Thymus (tissue), 14 donors: ENCODE measurements around the gene POLR3E. TPM values are rescaled to one million over a fixed set of nuclear protein-coding genes. Genes with fewer than 3 reads are reported as not detected.

ENCODE experiments used
- DNase-seq, 9 donors: peaks; one replicate each; pipeline ENCODE4 v3.0.0-alpha.2; 2013; ENCODE audit warnings: low spot score in 9 of 9, low read depth in 6 of 9, missing footprints in 1 of 9
- H3K27ac ChIP-seq, 2 donors: one replicate each; pipeline ENCODE4 v1.5.1; 2013; ENCODE audit warnings: control low read depth in 1 of 2, low read depth in 1 of 2, low read length in 1 of 2, mild to moderate bottlenecking in 1 of 2, moderate library complexity in 1 of 2
- H3K27me3 ChIP-seq, 2 donors: one replicate each; pipeline ENCODE4 v1.5.1; 2013; ENCODE audit warnings: low read length in 1 of 2; ENCODE audit not compliant: control insufficient read depth in 2 of 2, insufficient read depth in 1 of 2
- H3K36me3 ChIP-seq, 2 donors: one replicate each; pipeline ENCODE4 v1.5.1; 2013; ENCODE audit warnings: low read length in 1 of 2, mild to moderate bottlenecking in 1 of 2, moderate library complexity in 1 of 2; ENCODE audit not compliant: control insufficient read depth in 2 of 2, insufficient read depth in 2 of 2
- H3K4me1 ChIP-seq, 2 donors: one replicate each; pipeline ENCODE4 v1.5.1; 2013; ENCODE audit warnings: low read length in 2 of 2; ENCODE audit not compliant: control insufficient read depth in 2 of 2, insufficient read depth in 2 of 2
- H3K4me3 ChIP-seq, 2 donors: one replicate each; pipeline ENCODE4 v1.5.1; 2013; ENCODE audit warnings: low read length in 2 of 2, control low read depth in 1 of 2, mild to moderate bottlenecking in 1 of 2
- H3K9me3 ChIP-seq, 2 donors: one replicate each; pipeline ENCODE4 v1.5.1; 2013; ENCODE audit warnings: low read length in 1 of 2, mild to moderate bottlenecking in 1 of 2; ENCODE audit not compliant: control insufficient read depth in 2 of 2, insufficient read depth in 1 of 2
- whole genome bisulfite sequencing: extraction: QIAGEN DNeasy Blood & Tissue Kit; methylation state at CpG from one replicate; pipeline ENCODE4 v1.1.7; 2013; 5-methylcytosine and 5-hydroxymethylcytosine counted together
- long read RNA-seq, 10 donors: transcript quantifications; one replicate each; lab custom pipeline, GENCODE V29; 2026
- polyA plus RNA-seq: library from polyadenylated mRNA; stranded (reverse); fragments of 200-250 nt; gene quantifications from one replicate; pipeline ENCODE4 v1.2.3, GENCODE V29; 2013
- total RNA-seq: library from RNA; stranded (reverse); fragments of 120-200 nt; gene quantifications from one replicate; pipeline ENCODE4 v1.2.4, GENCODE V29; 2013
- donor health status: healthy.

Gene POLR3E, protein sequence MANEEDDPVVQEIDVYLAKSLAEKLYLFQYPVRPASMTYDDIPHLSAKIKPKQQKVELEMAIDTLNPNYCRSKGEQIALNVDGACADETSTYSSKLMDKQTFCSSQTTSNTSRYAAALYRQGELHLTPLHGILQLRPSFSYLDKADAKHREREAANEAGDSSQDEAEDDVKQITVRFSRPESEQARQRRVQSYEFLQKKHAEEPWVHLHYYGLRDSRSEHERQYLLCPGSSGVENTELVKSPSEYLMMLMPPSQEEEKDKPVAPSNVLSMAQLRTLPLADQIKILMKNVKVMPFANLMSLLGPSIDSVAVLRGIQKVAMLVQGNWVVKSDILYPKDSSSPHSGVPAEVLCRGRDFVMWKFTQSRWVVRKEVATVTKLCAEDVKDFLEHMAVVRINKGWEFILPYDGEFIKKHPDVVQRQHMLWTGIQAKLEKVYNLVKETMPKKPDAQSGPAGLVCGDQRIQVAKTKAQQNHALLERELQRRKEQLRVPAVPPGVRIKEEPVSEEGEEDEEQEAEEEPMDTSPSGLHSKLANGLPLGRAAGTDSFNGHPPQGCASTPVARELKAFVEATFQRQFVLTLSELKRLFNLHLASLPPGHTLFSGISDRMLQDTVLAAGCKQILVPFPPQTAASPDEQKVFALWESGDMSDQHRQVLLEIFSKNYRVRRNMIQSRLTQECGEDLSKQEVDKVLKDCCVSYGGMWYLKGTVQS
- 27.2 TPM for total RNA-seq
- 27.4 TPM for polyA plus RNA-seq
- long read RNA-seq, donor 1, result 0 reads
- long read RNA-seq, donor 2, result 0 reads
- long read RNA-seq, donor 3, full-length matches to known transcripts, result 13 of 13 reads
- long read RNA-seq, donor 3, partial matches to known transcripts, result 0 of 13 reads
- long read RNA-seq, donor 3, other reads (novel, unspliced or antisense), result 0 of 13 reads
- long read RNA-seq, donor 4, transcript POLR3E-213 (2 exons, 1,549 nt), result major isoform, 8 of 11 reads
- long read RNA-seq, donor 4, partial matches to known transcripts, result 0 of 11 reads
- long read RNA-seq, donor 4, other reads (novel, unspliced or antisense), result 0 of 11 reads
- long read RNA-seq, donor 5, transcript POLR3E-213 (2 exons, 1,549 nt), result major isoform, 10 of 17 reads
- long read RNA-seq, donor 5, transcript POLR3E-201 (21 exons, 3,697 nt), result minor isoform, 5 of 17 reads
- long read RNA-seq, donor 5, partial matches to known transcripts, result 0 of 17 reads
- long read RNA-seq, donor 5, other reads (novel, unspliced or antisense), result 0 of 17 reads
- long read RNA-seq, donor 6, transcript POLR3E-213 (2 exons, 1,549 nt), result major isoform, 8 of 17 reads
- long read RNA-seq, donor 6, partial matches to known transcripts, result 5 of 17 reads
- long read RNA-seq, donor 6, other reads (novel, unspliced or antisense), result 0 of 17 reads
- long read RNA-seq, donor 7, partial matches to known transcripts, result 11 of 13 reads
- long read RNA-seq, donor 7, other reads (novel, unspliced or antisense), result 0 of 13 reads
- long read RNA-seq, donor 8, result 0 reads
- long read RNA-seq, donor 9, partial matches to known transcripts, result 0 of 5 reads
- long read RNA-seq, donor 9, other reads (novel, unspliced or antisense), result 0 of 5 reads
- long read RNA-seq, donor 10, partial matches to known transcripts, result 6 of 10 reads
- long read RNA-seq, donor 10, other reads (novel, unspliced or antisense), result 0 of 10 reads

DNA sequence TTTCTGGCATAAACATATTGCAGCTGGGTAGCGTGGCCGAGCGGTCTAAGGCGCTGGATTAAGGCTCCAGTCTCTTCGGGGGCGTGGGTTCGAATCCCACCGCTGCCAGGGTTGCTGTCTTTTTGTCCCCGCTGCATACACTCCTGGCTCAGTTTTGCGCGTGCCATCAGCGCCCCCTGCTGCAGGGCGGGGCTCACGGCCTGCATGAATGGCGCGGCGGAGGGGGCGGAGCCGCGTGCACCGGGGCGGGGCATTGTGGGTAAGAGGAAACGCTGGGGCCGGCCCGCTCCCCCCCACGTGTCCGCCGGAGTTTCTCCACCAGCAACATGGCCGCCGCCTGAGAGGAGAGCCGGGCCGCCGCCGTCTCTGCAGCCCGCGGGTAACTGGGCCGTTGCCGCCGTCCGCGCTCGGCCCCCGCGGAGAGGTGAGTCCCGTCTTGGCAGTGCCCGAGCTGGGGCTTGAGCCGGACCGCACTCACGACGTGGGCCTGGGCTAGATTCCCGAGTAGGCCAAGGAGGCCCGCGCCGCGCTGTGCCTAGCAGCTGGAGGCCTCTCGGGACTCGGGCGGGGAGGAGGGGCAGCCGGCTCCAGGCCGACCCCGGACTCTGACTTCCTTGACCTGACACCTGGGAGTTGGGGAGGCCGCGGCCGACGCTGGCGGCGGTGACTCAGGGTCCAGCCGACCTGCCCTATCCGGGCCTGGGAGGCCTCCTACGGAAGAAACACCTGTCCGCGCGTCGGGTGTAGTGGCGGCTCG is at the start of gene POLR3E:
POLR3E (plus strand) TSS at position 296 of the 757 bp plus-strand sequence. CDS start 5,560 bp downstream, outside the sequence.
- Histone ChIP-seq H3K9me3 (no peaks in the 10 kb centered on the region), H3K36me3 (peaks cover 3% of the 10 kb centered on the region in 2 donors), H3K27me3 (no peaks in the 10 kb centered on the region), H3K27ac (peak within 1 kb of the TSS; percentile 90 to 96), H3K4me1 (peaks cover 7 to 14% of the 10 kb centered on the region in 2 donors), H3K4me3 (peak within 1 kb of the TSS; percentile 86 to 95)
- peak; percentile 96 to 100 (median 99) for DNase-seq
- under 1% methylated on average over 76 of the region's 76 CpGs for WGBS

DNA sequence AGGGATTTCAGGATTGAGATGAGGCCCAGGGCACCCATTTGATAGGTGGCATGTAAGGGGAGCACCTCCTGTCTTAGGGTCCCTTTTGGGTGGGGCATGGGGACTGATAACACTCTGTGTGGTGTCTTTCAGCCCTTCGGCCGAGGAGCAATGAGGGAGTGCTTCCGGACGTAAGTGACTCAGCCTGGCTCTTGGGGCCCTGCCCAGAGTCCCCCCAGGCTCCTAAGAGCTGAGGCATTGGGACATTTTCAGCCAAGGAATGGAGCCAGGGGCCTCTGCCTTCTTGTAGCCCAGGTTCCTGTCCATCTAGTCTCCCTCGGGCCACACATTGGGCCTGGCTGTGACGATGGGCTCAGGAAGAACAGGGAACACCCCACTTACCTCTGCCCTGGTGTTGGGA is 46.7 kb upstream of the POLR3E start:
- peaks cover 0 to 3% of the 10 kb centered on the region in 2 donors for H3K9me3 ChIP-seq
- WGBS, result 99% methylated on average over 6 of the region's 6 CpGs
- peaks cover 6 to 11% of the 10 kb centered on the region in 2 donors for H3K36me3 ChIP-seq
- no peaks in the 10 kb centered on the region for H3K4me1 ChIP-seq
- H3K27ac ChIP-seq, result no peak overlapping the region
- no peaks in the 10 kb centered on the region for H3K27me3 ChIP-seq
- no peak overlapping the region for H3K4me3 ChIP-seq
- DNase-seq, result no peak

DNA sequence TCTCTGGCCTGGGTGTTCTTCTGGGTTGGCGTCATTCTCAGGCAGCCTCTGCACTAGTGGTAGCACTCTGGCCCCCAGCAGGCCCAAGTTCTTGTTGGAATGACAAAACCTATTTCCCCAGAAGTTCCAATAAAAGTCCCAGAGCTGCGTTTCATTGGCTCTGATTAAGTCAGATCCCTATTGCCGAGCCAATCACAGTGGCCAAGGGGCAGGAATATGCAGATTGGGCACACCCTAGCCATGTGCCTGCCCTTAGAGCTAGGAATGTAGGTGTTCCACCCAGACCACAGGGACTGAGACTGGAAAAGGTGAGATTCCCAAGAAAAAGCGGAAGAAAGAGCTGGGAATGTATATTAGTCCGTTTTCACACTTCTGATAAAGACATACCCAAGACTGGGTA is 44.9 kb upstream of the POLR3E start:
- Histone ChIP-seq H3K36me3 (peaks cover 14 to 19% of the 10 kb centered on the region in 2 donors), H3K4me1 (no peaks in the 10 kb centered on the region), H3K27ac (no peak overlapping the region), H3K4me3 (no peak overlapping the region), H3K9me3 (peaks cover 0 to 3% of the 10 kb centered on the region in 2 donors), H3K27me3 (no peaks in the 10 kb centered on the region)
- 97% methylated on average over 5 of the region's 5 CpGs for WGBS
- no peak for DNase-seq

DNA sequence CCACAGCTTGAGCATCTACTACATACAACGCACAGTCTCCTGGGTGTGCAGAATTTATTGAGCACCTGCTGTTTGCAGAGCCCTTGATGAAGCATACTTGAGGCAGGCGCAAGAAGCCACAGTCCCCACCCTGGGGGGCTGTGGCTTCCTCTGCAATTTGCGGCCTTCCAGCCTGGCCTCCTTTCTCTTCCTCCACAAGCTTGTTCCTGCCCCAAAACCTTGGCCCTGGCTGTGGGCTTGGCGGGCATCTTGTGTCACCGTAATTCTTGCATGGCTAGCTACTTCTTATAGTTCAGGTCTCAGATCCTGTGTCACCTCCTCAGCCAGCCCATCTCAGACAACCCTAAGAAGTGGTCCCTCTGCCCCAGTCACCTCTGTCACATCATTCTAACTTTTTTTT is 43.9 kb upstream of the POLR3E start:
- H3K27me3 ChIP-seq, result no peaks in the 10 kb centered on the region
- no peak overlapping the region for H3K4me3 ChIP-seq
- no peak for DNase-seq
- peaks cover 0 to 3% of the 10 kb centered on the region in 2 donors for H3K9me3 ChIP-seq
- H3K4me1 ChIP-seq, result no peaks in the 10 kb centered on the region
- H3K27ac ChIP-seq, result no peak overlapping the region
- WGBS, result 99% methylated on average over 5 of the region's 5 CpGs
- H3K36me3 ChIP-seq, result peaks cover 20 to 28% of the 10 kb centered on the region in 2 donors

DNA sequence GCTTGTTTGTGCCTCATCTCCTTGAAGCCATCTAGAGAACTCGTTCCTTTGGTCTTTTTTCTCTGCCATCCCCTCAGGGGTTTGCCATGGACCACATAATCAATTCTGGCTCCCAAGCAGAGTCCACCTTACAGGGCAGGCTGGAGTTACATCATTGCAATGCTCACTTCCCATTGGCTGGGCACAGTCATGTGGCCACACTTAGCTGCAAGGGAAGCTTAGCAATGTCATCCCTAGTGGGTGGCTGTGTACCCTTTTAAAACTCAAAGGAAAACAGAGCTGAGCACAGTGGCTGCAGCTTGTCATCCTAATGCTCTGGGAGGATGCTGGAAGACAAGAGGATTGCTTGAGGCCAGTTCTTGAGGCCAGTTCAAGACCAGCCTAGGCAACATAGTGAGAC is 41.9 kb upstream of the POLR3E start:
- WGBS, result 96% methylated on average over 1 of the region's 1 CpG

DNA sequence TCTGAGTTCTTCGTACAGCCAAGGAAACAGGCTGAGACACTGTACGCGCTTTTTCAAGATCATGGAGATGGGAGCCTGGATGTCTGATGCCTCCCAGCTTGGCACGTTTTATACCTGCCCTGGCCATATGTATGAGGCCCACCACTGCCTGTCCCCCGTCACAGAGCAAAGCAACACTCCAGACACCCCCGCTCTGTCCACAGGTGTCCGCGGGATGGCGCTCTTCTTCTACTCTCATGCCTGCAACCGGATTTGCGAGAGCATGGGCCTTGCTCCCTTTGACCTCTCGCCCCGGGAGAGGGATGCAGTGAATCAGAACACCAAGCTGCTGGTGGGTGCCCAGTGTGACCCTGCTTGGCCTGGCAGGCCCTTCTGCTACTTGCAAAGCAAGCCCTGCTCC is 39.8 kb upstream of the POLR3E start:
- no peaks in the 10 kb centered on the region for H3K27me3 ChIP-seq
- DNase-seq, result no peak
- no peak overlapping the region for H3K27ac ChIP-seq
- WGBS, result 98% methylated on average over 13 of the region's 13 CpGs
- peaks cover 3 to 10% of the 10 kb centered on the region in 2 donors for H3K9me3 ChIP-seq
- H3K36me3 ChIP-seq, result peaks cover 29 to 41% of the 10 kb centered on the region in 2 donors
- H3K4me1 ChIP-seq, result no peaks in the 10 kb centered on the region
- H3K4me3 ChIP-seq, result no peak overlapping the region

More for the DNA sequence above, 41.9 kb upstream of the POLR3E start:
- no peaks in the 10 kb centered on the region for H3K4me1 ChIP-seq
- H3K4me3 ChIP-seq, result no peak overlapping the region
- H3K9me3 ChIP-seq, result peaks cover 3 to 7% of the 10 kb centered on the region in 2 donors
- no peak overlapping the region for H3K27ac ChIP-seq
- DNase-seq, result no peak
- peaks cover 25 to 36% of the 10 kb centered on the region in 2 donors for H3K36me3 ChIP-seq
- H3K27me3 ChIP-seq, result no peaks in the 10 kb centered on the region

DNA sequence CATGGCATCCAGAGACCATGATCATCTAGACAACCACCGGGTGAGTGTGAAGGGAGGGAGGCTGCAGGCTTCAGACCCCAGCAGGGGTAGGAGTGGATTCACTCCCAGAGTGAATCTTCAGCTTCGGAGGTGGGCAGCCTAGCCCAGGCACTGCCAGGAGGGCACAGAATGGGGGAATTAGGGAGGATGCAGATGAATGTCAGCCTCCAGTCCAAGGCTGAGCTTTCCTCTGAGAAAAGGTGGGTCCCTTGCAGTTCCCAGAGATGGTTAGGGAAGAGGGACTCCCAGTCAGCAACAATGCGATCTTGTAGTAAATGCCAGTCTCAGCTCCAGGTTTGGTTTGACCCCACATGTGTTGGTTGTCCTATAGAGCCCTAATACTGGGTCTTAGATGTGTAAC is 36.7 kb upstream of the POLR3E start:
- 96% methylated on average over 3 of the region's 3 CpGs for WGBS
- H3K4me1 ChIP-seq, result peaks cover 2 to 4% of the 10 kb centered on the region in 2 donors

More for the DNA sequence above, 36.7 kb upstream of the POLR3E start:
- Histone ChIP-seq H3K27ac (no peak overlapping the region), H3K36me3 (peaks cover 23 to 30% of the 10 kb centered on the region in 2 donors), H3K4me3 (no peak overlapping the region), H3K9me3 (peaks cover 0 to 10% of the 10 kb centered on the region in 2 donors), H3K27me3 (no peaks in the 10 kb centered on the region)
- DNase-seq, result no peak
